Activated naive CD4-positive, alpha-beta T cell (primary cell): Measurements from ENCODE around the gene CLTA.
A peak's percentile ranks its signal among the peaks of the same experiment; 100 is the strongest.

ENCODE experiments used
- DNase-seq, 4 experiments: peaks; one replicate each; lab custom pipeline; 2025; lab: John Stamatoyannopoulos, UW

The CLTA gene

DNA sequence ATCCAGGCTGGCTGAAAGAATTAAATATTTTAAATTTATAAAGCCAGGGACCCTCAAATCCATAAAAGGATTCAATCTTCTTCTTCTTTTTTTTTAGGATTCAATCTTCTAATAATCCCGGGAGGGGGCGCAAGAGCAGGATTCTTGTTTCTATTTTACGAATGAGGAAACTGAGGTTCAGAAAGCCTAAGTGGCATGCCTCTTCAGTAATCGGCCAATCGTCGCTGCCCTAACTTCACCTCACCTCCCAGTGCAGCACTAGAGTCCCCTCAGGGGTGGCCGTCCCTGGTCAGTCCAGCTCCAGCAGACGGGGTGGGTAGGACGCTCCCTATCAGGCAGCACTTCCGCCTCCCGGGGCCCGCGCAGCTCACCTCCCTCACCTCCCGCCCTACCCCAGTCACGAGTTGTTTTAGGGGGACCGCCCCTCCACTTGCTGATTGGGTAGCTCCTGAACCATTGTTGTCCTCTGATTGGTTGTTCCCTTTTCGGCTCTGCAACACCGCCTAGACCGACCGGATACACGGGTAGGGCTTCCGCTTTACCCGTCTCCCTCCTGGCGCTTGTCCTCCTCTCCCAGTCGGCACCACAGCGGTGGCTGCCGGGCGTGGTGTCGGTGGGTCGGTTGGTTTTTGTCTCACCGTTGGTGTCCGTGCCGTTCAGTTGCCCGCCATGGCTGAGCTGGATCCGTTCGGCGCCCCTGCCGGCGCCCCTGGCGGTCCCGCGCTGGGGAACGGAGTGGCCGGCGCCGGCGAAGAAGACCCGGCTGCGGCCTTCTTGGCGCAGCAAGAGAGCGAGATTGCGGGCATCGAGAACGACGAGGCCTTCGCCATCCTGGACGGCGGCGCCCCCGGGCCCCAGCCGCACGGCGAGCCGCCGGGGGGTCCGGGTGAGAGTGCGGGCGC is at the start of gene CLTA:
Gene CLTA, plus strand, starts transcription at position 534 of the 902 bp plus-strand sequence. Its CDS starts 136 bp downstream, at position 670.
- DNase-seq: peak; percentile 81 to 88 (median 84)

DNA sequence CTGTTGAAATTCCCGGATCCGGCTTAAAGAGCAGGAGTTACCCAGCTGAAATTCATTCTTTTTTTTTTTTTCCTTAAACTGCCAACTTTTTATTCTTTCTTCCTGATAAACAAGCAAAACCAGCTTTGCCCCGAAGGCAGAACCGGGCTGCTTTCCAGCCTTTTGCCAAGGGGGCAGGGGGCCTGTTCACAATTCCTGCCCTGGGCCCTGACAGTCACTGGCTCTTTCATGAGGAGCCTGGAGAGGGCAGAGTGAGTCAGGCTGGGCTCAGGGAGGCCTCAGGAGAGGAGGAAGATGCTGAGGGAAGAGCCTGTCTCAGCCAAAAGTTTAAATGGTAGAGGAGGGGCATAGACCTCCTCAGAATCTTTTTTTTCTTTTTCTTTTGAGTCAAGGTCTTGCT is 49.4 kb upstream of the CLTA start:
- DNase-seq: no peak

DNA sequence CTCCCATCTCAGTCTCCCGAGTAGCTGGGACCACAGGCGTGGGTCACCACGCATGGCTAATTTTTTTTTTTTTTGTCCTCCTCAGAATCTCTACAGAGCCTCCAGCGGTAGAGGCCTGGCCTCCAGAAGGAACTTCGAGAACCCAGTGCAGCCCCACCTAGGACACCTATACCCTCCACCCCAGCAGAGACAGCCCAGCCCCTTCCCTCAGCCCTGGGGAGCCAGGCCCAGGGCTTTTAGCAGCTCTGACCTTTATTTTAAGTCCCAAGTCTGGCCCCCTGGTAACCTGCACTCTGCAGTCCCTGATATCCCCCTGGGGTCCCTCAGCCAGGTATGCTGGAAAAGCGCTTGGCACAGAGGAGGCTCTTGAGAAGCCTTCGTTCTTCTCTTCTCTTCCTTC is 49.0 kb upstream of the CLTA start:
- DNase-seq: no peak

GRCh38 chr9:36142510-36143244 is 48.0 kb upstream of the CLTA start:
- DNase-seq: no peak

GRCh38 chr9:36143245-36143641 is 47.5 kb upstream of the CLTA start:
- DNase-seq: no peak

DNA sequence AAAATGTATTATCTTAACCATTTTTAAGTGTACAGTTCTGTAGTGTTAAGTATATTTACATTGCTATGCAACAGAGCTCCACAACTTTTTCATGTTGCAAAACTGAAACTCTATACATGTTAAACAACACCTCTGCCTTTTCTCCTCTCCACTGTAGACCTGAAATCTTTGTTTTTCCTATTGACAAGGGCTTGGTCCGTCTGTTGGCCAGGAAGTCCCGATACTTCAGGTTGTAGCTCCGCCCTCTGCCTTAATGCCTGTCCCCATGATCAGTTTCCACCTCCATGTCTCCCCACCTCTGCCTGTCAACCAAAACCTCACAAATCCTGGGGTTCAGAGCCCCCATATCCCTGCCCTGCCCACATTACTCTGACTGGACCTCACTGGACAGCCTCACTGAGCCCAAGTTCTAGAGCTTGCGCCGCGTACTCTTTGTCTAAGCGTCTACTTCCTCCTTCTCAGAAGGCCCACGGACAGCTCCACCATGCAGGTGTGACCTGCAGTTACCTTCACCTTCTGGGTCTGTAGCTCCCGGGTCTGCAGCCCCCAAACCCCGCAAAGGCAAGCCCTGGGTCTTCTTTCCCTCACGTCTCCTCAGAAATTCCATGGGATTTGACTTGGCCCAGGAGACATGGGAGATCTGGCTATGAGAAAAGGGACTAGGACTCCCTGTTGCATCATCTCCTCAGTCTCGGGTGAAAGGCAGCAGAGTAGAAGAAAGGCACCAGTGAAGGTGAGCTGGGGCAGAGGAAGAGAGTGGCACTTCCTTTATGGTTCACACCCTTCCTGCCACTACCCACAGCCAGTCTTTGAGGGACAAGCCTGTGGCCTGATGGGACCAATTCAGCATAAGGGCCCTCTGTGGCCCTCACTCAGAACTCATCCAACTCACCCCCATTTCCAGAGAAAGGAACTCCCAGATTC is 46.1 kb upstream of the CLTA start:
- no peak for DNase-seq

DNA sequence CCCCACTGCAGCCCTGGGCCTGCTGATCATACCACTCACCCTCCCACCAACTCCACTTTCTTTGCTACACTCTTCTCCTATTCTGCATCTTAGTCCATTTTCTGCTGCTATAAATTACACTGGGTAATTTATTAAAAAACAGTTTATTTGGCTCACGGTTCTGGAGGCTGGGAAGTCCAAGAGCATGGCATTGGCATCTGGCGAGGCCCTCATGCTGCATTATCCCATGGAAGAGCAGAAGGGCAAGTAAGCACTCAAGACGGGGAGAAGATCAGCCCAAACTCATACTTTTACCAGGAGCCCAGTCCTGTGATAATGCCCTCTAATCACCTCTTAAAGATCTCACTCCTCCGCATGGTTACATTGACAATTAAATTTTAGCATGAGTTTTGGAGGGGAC is 44.8 kb upstream of the CLTA start:
- DNase-seq: no peak

DNA sequence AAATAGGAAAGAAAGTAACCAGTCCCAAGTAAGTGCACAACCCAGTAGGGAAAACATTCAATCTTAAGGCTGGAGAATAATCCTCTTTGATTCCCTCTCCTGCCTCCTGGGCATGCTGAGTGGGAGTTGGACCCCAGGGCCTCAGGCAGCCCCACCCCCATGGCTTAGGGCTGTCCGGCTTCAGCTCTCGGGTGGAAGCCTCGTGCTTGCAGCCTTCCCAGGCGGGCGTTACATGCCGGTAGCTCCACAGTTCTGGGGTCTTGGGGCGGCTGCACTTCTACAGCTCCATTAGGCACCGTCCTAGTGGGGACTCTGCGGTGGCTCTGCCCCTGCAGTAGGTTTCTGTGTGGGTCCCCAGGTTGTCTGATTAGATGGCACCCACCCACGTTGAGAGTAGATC is 44.1 kb upstream of the CLTA start:
- DNase-seq: no peak

DNA sequence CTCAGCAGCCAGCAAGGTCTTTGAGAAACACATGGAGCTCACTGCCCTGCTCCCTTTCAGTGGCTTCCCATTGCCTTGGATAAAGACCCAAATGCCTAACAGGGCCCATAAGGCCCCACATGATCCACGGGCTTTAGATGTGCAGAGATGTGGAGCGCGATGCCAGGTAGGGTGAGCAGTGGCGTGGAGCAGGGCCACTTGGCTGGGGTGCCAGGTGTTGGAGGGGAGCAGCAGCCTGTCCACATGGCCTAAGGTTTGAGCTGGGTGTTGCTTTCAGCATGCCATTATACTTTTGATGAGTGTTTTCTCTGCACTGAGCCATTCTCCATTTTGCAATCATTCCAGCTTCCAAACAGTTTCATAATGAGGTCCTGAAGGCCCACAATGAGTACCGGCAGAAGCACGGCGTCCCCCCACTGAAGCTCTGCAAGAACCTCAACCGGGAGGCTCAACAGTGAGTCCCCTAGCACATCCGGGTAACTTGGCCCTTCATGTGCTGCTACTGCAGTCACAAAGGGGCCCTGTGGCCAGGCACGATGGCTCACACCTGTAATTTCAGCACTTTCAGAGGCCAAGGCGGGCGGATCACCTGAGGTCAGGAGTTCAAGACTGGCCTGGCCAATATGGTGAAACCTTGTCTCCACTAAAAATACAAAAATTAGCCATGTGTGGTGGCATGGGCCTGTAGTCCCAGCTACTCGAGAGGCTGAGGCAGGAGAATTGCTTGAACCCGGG is 43.1 kb upstream of the CLTA start:
- DNase-seq: no peak

DNA sequence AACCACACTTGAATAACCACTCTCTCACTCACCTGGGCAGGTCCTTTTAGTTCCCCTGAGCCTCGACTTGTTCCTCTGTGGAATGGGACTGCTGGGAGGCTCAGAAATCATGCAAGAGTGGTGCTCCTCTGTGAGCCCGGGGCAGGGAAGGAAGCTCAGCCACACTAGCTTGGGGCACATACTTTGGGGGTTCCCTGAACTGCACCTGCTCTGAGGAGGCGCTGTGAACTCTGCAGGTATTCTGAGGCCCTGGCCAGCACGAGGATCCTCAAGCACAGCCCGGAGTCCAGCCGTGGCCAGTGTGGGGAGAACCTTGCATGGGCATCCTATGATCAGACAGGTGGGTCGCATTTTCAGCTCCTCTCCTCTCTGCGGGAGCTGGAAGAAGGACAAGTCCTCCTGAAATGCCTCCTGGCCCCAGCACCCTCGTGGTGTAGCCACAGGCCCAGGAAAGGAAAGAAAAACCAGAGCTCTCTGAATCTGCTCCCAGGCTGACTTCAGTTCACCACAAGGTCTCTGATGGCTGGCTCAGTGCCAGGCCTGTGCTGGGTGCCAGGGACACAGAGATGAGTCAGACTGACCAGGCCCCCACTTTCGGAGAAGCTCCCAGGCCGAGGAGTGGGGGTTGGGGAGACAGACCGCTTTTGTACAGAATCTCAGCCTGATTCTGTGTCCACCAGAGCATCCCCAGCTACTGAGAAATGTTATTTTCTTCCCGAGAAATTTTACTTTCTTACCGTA is 42.2 kb upstream of the CLTA start:
- DNase-seq: peak in 2 of 4 experiments; percentile 19 to 46

DNA sequence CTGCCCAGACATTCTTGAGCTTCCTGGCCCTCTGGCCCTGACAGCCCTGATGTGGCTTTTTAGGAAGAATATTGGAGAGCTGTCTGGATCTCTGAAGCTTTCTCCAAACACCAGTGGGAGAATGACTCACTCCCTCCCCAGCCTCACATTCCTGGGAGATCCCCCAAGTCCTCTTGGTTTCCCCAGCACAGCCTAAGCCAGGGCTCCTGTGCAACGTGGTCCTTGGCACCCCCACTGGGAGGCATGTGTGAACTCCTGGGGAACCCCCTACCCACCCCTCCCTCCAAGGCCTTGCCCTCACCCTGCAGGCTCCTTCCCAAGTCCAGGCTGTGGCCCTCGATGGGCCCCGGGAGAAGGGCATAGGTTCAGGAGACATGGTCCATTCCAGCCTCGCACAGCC is 41.5 kb upstream of the CLTA start:
- no peak for DNase-seq

- no peak for DNase-seq
These were observed 40.0 kb upstream of the CLTA start for GRCh38 chr9:36150574-36151315.

DNA sequence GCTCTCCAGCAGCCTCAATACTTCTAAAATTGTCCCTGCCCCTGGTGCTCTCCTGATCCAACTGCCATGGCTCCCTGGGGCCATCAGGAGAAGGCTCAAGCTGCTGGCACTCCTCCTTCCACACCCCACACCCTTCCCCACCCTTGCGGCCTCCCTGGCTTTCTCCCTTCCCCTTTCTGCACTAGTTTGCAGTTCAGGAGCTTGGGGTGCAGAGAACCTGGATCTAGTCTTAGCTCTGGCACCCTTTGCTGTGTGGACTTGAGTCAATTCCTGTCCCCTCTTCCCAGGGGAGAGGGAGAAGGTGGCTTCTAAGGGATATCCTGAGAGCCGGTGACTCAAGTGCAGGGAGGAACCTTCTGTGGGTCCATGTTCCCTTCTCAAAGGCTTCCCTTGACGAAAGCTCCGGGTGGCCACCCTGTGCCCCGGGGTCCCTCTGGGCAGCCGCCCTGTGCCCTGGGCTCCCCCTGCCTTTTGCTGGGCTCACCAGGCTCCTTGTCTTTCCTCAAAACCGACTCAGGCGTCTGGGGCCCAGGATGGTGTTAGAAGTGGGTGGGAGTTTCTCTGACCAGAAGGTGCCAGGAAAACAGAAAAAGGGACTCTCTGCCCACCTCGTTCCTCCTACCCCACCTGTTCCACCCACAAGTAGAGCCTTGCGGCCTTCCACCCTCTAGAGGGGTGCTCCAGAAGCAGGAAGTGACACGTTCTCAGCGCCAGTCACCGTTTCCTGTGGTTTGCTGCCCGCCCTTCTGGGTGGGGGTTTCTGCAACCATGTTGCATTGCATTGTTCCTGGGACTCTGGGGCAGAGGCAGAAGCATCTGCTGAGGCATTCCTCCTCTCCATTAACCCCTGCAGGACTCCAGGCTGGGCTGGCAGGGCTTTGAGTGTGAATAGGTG is 39.2 kb upstream of the CLTA start:
- DNase-seq: peak; percentile 22 to 76 (median 61)

DNA sequence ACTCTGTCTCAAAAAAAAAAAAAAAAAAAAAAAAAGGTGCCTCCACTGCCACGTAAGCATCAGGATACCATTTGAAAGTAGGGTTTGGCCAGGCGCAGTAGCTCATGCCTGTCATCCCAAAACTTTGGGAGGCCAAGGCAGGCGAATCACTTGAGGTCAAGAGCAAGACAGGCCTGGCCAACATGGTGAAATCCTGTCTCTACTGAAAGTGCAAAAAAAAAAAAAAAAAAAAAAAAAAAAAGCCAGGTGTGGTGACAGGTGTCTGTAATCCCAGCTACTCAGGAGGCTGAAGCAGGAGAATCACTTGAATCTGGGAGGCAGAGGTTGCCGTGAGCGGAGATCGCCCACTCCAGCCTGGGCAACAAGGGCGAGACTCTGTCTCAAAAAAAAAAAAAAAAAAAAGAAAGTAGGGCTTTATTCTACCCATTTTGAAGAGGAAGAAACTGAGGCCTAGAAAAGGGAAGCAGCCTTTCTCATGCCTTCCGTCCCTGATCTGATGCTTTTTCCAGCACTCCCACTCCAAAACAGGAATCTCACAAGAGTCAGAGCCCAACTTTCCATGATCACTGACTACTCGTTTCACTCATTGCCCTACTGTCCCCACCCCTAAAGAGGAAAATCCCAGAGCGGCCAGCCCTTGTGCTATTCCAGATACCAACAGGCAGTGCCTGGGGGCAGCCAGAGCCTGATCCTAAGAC is 37.8 kb upstream of the CLTA start:
- no peak for DNase-seq

DNA sequence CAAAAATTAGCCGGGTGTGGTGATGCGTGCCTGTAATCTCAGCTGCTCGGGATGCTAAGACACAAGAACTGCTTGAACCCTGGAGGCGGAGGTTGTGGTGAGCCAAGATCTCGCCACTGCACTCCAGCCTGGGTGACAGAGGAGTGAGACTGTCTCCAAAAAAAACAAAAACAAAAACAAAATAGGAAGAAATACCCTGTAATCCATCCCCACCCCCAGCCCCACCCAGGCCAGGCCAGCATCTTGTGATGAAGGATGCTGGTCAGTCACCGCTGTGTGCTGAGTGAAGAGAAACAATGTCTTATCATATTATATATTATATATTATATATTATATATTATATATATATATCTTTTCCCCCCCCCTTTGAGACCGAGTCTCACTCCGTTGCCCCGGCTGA is 37.0 kb upstream of the CLTA start:
- DNase-seq: no peak

DNA sequence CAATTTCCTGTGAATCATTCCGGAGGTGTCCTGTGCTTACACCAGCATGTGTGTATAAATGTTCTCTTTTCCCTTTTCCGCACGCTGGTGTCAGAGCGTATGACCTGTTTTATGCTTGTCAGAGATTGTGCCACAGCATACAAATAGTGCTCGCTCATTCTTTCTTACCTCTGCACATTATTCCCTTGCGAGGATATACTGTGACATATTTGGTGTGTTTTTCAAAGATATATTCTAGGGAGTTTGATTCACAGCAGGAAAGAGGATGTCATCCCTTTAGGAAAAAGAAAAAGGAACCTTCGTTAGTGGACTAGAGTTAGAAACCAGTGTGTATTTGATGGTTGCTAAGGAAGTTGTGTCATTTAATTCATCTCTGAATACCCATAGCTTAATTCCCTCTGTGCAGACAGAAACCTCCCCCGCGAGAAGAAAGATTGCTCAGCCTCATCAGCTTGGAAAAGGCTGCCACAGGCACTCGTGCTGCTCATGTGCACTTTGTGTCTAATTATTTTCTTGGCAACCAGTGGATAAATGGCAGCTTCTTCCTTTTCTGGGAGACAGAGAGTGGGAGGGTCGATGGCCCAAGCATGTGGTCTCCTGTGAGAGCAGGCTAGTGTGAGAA is 36.3 kb upstream of the CLTA start:
- no peak for DNase-seq

DNA sequence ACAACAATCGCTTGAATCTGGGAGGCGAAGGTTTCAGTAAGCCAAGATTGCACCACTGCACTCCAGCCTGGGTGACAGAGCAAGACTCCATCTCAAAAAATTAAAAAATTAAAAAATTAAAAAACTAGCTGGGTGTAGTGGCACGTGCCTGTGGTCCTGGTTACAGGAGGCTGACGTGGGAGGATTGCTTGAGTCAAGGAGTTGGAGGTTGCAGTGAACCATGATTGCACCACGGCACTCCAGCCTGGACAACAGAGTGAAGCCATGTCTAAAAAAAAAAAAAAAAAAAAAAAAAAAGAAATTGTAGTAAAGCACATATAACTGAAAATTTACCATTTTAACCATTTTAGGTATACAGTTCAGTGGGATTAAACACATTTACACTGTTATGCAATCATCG is 34.6 kb upstream of the CLTA start:
- DNase-seq: no peak

DNA sequence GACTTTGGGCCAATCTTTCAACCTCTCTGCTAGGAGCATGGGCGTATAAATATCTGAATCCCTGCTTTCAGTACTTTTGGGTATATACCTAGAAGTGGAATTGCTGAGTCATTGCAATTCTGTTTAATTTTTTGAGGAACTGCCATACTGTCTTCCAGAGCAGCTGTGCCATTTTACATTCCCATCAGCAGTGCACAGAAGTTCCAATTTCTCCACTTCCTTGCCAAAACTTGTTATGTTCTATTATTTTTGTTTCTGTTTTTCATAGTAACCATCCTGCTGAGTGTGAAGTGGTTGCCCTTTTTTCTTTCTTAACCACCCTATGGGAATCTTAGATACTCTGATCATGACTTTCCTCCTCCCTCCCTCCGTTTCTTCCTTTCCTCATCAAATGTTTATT is 32.6 kb upstream of the CLTA start:
- no peak for DNase-seq
